GM12865 (cell line): ENCODE measurements around the gene KCND3.

Source experiments
- DNase-seq: peaks from one replicate; pipeline ENCODE4 v3.0.0; 2010; ENCODE audit warnings: low read depth
- H3K4me3 ChIP-seq: 2 replicates; pipeline ENCODE4 v1.5.1; 2011; ENCODE audit warnings: mild to moderate bottlenecking, low read depth, low read length, control low read depth
- CTCF ChIP-seq: IDR thresholded peaks from 2 replicates; pipeline ENCODE4 v1.5.1; 2011; ENCODE audit warnings: low read length, control low read depth, low read depth, inconsistent platforms; ENCODE audit not compliant: insufficient read depth; ENCODE audit errors: missing control alignments

The KCND3 gene

DNA sequence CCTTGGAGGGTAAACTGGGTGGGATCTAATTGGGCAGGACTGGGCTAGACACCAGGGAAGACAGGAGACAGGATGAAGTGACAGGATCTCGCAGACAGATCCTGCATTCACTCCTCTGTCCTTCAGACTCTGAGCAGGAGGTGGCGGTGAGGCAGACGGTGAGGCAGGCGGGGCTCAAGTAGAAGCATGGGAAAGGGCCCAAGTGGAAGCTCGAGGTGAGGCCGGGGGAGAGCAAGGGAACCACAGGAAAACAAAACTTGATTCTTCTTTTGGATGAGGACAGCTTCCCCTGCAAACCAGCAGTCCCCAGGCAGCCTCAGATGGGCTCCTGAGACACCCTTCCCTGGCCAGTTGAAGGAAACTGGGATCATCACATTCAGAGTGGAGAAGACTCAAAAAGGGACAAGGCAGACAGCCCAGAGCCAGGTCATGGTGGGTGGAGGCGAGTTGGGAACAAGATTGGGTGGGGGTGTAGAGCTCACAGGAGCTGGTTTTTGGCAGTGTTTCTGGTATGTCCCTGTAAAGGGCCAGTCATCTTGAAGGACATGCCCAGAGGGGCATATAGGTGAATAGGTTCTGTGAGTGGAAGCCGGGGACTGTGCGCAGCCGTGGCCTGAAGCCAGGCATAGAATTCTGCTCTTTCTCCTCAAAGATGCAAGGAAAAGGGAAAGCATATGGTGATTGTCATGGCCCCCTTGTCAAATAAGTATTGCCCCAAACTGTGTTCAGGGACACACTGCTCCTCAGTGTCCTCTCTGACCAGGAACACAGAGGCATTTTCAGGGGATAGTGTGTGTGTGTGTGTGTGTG, 268.3 kb downstream of the KCND3 start:
- TF ChIP-seq CTCF = no peak
- no peak for DNase-seq

More for the DNA sequence above, 268.3 kb downstream of the KCND3 start:
- H3K4me3 ChIP-seq = no peak overlapping the region
